NAMALWA (cell line): Measurements from ENCODE around the gene ANXA9.
A peak's percentile ranks its signal among the peaks of the same experiment; 100 is the strongest.

Source experiments
- DNase-seq: peaks from one replicate; pipeline ENCODE4 v3.0.0-alpha.2; 2015; ENCODE audit warnings: low spot score

ANXA9 gene

GRCh38 chr1:150981805-150982712 is at the start of gene ANXA9:
TSS of gene ANXA9 (plus strand) at chr1:150982292. CDS start at chr1:150983106, 814 bp downstream.
- no peak for DNase-seq

- DNase-seq, result no peak
Measured at GRCh38 chr1:150944856-150945255, 37.2 kb upstream of the ANXA9 start.

- DNase-seq, result no peak
Measured at GRCh38 chr1:150954708-150955107, 27.4 kb upstream of the ANXA9 start.

GRCh38 chr1:150955280-150955679 is 26.8 kb upstream of the ANXA9 start:
- no peak for DNase-seq

- no peak for DNase-seq
Measured at GRCh38 chr1:150957666-150958065, 24.4 kb upstream of the ANXA9 start.

- no peak for DNase-seq
Measured at GRCh38 chr1:150960646-150961045, 21.4 kb upstream of the ANXA9 start.

- no peak for DNase-seq
Measured at GRCh38 chr1:150961756-150962155, 20.3 kb upstream of the ANXA9 start.

- no peak for DNase-seq
Measured at GRCh38 chr1:150963321-150964163, 18.6 kb upstream of the ANXA9 start.

- DNase-seq, result no peak
Measured at GRCh38 chr1:150964164-150964489, 18.0 kb upstream of the ANXA9 start.

- DNase-seq, result no peak
Measured at GRCh38 chr1:150965605-150966004, 16.5 kb upstream of the ANXA9 start.

- DNase-seq, result no peak
Measured at GRCh38 chr1:150966011-150966410, 16.1 kb upstream of the ANXA9 start.

GRCh38 chr1:150967936-150968335 is 14.2 kb upstream of the ANXA9 start:
- DNase-seq, result no peak

- no peak for DNase-seq
Measured at GRCh38 chr1:150968491-150968890, 13.6 kb upstream of the ANXA9 start.

- DNase-seq, result no peak
Measured at GRCh38 chr1:150969626-150970025, 12.5 kb upstream of the ANXA9 start.

- no peak for DNase-seq
Measured at GRCh38 chr1:150970808-150971582, 11.1 kb upstream of the ANXA9 start.

- peak; percentile 57 for DNase-seq
Measured at GRCh38 chr1:150971583-150972416, 10.3 kb upstream of the ANXA9 start.

GRCh38 chr1:150972417-150972940 is 9.6 kb upstream of the ANXA9 start:
- DNase-seq, result no peak

GRCh38 chr1:150973258-150973835 is 8.7 kb upstream of the ANXA9 start:
- DNase-seq, result no peak

- DNase-seq, result peak; percentile 69
Measured at GRCh38 chr1:150973836-150974579, 8.1 kb upstream of the ANXA9 start.
